GM21360 (cell line): ENCODE data around the gene TPBGL.

ENCODE experiments used
- ATAC-seq: cut with Tn5 transposase; IDR thresholded peaks from one replicate; pipeline ENCODE4 v1.9.1; 2021; ENCODE audit warnings: mild to moderate bottlenecking, moderate library complexity; ENCODE audit not compliant: unreplicated experiment

TPBGL gene

GRCh38 chr11:75240311-75241035 lies at the start of gene TPBGL:
Gene TPBGL, plus strand, starts transcription at chr11:75240774. Its CDS starts 276 bp downstream, at chr11:75241050.
- ATAC-seq: no peak

- no peak for ATAC-seq
Observed at GRCh38 chr11:75191330-75191717, 49.2 kb upstream of the TPBGL start.

GRCh38 chr11:75193271-75193670 lies 47.3 kb upstream of the TPBGL start:
- ATAC-seq: no peak

GRCh38 chr11:75193711-75194110 lies 46.9 kb upstream of the TPBGL start:
- ATAC-seq: no peak

- ATAC-seq: no peak
Observed at GRCh38 chr11:75194147-75194546, 46.4 kb upstream of the TPBGL start.

GRCh38 chr11:75195167-75195962 lies 45.2 kb upstream of the TPBGL start:
- no peak for ATAC-seq

GRCh38 chr11:75196426-75196825 lies 44.1 kb upstream of the TPBGL start:
- no peak for ATAC-seq

GRCh38 chr11:75197512-75198277 lies 42.9 kb upstream of the TPBGL start:
- no peak for ATAC-seq

- no peak for ATAC-seq
Observed at GRCh38 chr11:75198278-75198973, 42.1 kb upstream of the TPBGL start.

GRCh38 chr11:75199412-75199955 lies 41.1 kb upstream of the TPBGL start:
- no peak for ATAC-seq

- ATAC-seq: no peak
Observed at GRCh38 chr11:75200051-75200450, 40.5 kb upstream of the TPBGL start.

- no peak for ATAC-seq
Observed at GRCh38 chr11:75200531-75200930, 40.0 kb upstream of the TPBGL start.

GRCh38 chr11:75201771-75202170 lies 38.8 kb upstream of the TPBGL start:
- ATAC-seq: no peak

- no peak for ATAC-seq
Observed at GRCh38 chr11:75202195-75202594, 38.4 kb upstream of the TPBGL start.

GRCh38 chr11:75203138-75203537 lies 37.4 kb upstream of the TPBGL start:
- no peak for ATAC-seq

GRCh38 chr11:75203641-75204011 lies 36.9 kb upstream of the TPBGL start:
- ATAC-seq: no peak

GRCh38 chr11:75204012-75204674 lies 36.4 kb upstream of the TPBGL start:
- no peak for ATAC-seq

GRCh38 chr11:75204685-75205563 lies 35.6 kb upstream of the TPBGL start:
- ATAC-seq: no peak

- ATAC-seq: no peak
Observed at GRCh38 chr11:75205564-75206020, 35.0 kb upstream of the TPBGL start.
